HCT116 (cell line): Measurements from ENCODE around the gene CPM.

Source experiments
- ELF1 ChIP-seq: IDR thresholded peaks from 2 replicates; pipeline ENCODE4 v1.6.1; 2012; ENCODE audit warnings: low read depth, borderline replicate concordance
- EZH2 ChIP-seq: fragments of 200-600 bp; sonication (generic); IDR thresholded peaks from 2 replicates; pipeline ENCODE4 v1.6.1; 2017; ENCODE audit warnings: antibody characterized with exemption, mixed run types
- SIN3A ChIP-seq: IDR thresholded peaks from 2 replicates; pipeline ENCODE4 v1.6.1; 2012; ENCODE audit warnings: low read depth
- TF ChIP-seq, protein P1 (sequence below), 3 experiments: fragments of 200-600 bp in 1 of 3; sonication (generic) in 1 of 3; IDR thresholded peaks in 2 of 3; conservative IDR thresholded peaks in 1 of 3; 2 replicates each; pipeline ENCODE4 v1.5.1; 2012 to 2017; ENCODE audit warnings: low read depth in 2 of 3, low read length in 2 of 3, antibody characterized with exemption in 1 of 3, borderline replicate concordance in 1 of 3, control low read depth in 1 of 3, mild to moderate bottlenecking in 1 of 3, mixed read lengths in 1 of 3, mixed run types in 1 of 3, moderate library complexity in 1 of 3; ENCODE audit not compliant: insufficient read depth in 1 of 3
- TF ChIP-seq, protein P2 (sequence below): IDR thresholded peaks from 2 replicates; pipeline ENCODE4 v1.6.1; 2012; ENCODE audit warnings: low read depth

DNA sequence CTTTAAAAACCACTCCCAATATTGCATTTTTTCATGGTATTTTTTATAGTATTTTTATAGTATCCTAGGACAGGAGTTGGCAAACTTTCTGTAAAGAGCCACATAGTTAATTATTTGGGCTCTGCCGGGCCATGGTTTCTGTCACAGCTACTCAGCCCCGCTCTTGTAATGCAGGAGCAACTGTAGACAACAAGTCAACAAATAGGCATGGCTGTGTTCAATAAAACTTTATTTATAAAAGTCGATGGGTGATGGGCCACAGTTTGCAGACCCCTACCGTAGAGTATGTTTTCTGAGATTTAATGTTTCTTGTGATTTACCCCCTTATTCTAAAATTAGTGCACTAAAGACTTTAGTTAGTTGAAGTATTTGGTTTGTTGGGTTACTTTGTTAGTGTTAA, 99.5 kb downstream of the CPM start:
- TF ChIP-seq SIN3A, result no peak
- TF ChIP-seq, protein P1, sequence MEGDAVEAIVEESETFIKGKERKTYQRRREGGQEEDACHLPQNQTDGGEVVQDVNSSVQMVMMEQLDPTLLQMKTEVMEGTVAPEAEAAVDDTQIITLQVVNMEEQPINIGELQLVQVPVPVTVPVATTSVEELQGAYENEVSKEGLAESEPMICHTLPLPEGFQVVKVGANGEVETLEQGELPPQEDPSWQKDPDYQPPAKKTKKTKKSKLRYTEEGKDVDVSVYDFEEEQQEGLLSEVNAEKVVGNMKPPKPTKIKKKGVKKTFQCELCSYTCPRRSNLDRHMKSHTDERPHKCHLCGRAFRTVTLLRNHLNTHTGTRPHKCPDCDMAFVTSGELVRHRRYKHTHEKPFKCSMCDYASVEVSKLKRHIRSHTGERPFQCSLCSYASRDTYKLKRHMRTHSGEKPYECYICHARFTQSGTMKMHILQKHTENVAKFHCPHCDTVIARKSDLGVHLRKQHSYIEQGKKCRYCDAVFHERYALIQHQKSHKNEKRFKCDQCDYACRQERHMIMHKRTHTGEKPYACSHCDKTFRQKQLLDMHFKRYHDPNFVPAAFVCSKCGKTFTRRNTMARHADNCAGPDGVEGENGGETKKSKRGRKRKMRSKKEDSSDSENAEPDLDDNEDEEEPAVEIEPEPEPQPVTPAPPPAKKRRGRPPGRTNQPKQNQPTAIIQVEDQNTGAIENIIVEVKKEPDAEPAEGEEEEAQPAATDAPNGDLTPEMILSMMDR (IDR thresholded peaks at IDR 0.05 in 2 of 3, conservative IDR thresholded peaks at IDR 0.05 in 1 of 3; ENCODE audit: borderline replicate concordance in 1 of 3, insufficient read depth in 1 of 3, low read depth in 2 of 3, low read length in 2 of 3), result no peak
- TF ChIP-seq ELF1, result no peak
- TF ChIP-seq, protein P2, sequence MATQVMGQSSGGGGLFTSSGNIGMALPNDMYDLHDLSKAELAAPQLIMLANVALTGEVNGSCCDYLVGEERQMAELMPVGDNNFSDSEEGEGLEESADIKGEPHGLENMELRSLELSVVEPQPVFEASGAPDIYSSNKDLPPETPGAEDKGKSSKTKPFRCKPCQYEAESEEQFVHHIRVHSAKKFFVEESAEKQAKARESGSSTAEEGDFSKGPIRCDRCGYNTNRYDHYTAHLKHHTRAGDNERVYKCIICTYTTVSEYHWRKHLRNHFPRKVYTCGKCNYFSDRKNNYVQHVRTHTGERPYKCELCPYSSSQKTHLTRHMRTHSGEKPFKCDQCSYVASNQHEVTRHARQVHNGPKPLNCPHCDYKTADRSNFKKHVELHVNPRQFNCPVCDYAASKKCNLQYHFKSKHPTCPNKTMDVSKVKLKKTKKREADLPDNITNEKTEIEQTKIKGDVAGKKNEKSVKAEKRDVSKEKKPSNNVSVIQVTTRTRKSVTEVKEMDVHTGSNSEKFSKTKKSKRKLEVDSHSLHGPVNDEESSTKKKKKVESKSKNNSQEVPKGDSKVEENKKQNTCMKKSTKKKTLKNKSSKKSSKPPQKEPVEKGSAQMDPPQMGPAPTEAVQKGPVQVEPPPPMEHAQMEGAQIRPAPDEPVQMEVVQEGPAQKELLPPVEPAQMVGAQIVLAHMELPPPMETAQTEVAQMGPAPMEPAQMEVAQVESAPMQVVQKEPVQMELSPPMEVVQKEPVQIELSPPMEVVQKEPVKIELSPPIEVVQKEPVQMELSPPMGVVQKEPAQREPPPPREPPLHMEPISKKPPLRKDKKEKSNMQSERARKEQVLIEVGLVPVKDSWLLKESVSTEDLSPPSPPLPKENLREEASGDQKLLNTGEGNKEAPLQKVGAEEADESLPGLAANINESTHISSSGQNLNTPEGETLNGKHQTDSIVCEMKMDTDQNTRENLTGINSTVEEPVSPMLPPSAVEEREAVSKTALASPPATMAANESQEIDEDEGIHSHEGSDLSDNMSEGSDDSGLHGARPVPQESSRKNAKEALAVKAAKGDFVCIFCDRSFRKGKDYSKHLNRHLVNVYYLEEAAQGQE, result no peak
- no peak for TF ChIP-seq EZH2
